ENCODE measurements around the gene TSC22D3. TPM values are rescaled to one million over a fixed set of nuclear protein-coding genes. Genes with fewer than 3 reads are reported as not detected.

The TSC22D3 gene
- total RNA-seq, 2 donors from 2014 or later = 9.9 to 10.5 TPM

- H3K27ac Mint-ChIP-seq = no peak overlapping the region
These were observed 27.9 kb downstream of the TSC22D3 start for GRCh38 chrX:107747596-107748161.

DNA sequence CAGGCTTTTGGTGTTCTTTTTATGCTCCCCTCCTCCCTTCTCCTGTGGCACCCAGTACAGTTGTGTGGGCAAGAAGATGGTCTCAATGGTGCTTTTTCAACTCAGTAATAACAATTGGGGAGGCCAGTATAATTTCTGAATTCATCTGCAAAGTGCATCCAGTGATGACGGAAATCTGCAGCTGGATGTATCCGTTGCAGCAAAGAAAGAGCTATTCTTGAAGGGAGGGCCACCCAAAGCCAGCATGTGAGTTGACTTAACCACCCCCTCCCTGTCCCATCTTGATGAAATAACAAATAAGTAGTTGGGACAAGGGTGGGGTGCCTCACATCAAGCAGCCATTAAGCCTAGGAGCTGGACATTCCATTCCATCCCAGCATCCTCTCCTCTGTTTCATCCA, 30.7 kb downstream of the TSC22D3 start:
- Histone ChIP-seq H3K4me3 (ENCODE audit: low read length) (no peak overlapping the region), H3K9ac (ENCODE audit: extremely low read depth, low read length, poor library complexity, severe bottlenecking) (no peak overlapping the region), H3K4me1 (ENCODE audit: control insufficient read depth, insufficient read depth, low read length) (no peaks in the 10 kb centered on the region), H3K27me3 (ENCODE audit: control insufficient read depth, insufficient read depth, low read length, poor library complexity, severe bottlenecking) (peaks cover 100% of the 10 kb centered on the region), H3K27ac (ENCODE audit: low read depth, low read length) (no peak overlapping the region), H3K9me3 (ENCODE audit: control insufficient read depth, low read length) (no peaks in the 10 kb centered on the region), H3K36me3 (ENCODE audit: control insufficient read depth, insufficient read depth, low read length) (no peaks in the 10 kb centered on the region)
- 100% methylated on average over 2 of the region's 2 CpGs; no CpG with 5 or more reads in 1 of the 2 experiments for WGBS, 2 experiments (ENCODE audit: insufficient coverage in 1 of 2, insufficient read length in 1 of 2)
- no peak for DNase-seq
- TF ChIP-seq, protein P1, sequence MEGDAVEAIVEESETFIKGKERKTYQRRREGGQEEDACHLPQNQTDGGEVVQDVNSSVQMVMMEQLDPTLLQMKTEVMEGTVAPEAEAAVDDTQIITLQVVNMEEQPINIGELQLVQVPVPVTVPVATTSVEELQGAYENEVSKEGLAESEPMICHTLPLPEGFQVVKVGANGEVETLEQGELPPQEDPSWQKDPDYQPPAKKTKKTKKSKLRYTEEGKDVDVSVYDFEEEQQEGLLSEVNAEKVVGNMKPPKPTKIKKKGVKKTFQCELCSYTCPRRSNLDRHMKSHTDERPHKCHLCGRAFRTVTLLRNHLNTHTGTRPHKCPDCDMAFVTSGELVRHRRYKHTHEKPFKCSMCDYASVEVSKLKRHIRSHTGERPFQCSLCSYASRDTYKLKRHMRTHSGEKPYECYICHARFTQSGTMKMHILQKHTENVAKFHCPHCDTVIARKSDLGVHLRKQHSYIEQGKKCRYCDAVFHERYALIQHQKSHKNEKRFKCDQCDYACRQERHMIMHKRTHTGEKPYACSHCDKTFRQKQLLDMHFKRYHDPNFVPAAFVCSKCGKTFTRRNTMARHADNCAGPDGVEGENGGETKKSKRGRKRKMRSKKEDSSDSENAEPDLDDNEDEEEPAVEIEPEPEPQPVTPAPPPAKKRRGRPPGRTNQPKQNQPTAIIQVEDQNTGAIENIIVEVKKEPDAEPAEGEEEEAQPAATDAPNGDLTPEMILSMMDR (conservative IDR thresholded peaks at IDR 0.05) = no peak
- Mint-ChIP-seq H3K4me1 (peaks cover 11% of the 10 kb centered on the region), H3K4me3 (no peak overlapping the region), H3K27me3 (ENCODE audit: insufficient read depth) (peaks cover 100% of the 10 kb centered on the region), H3K36me3 (ENCODE audit: low read depth) (no peaks in the 10 kb centered on the region), H3K27ac (no peak overlapping the region), H3K9me3 (peaks cover 5% of the 10 kb centered on the region)

More at GRCh38 chrX:107747596-107748161, 27.9 kb downstream of the TSC22D3 start:
- Histone ChIP-seq H3K4me3 (ENCODE audit: low read length) (no peak overlapping the region), H3K36me3 (ENCODE audit: control insufficient read depth, insufficient read depth, low read length) (no peaks in the 10 kb centered on the region), H3K9ac (ENCODE audit: extremely low read depth, low read length, poor library complexity, severe bottlenecking) (no peak overlapping the region), H3K9me3 (ENCODE audit: control insufficient read depth, low read length) (no peaks in the 10 kb centered on the region), H3K27me3 (ENCODE audit: control insufficient read depth, insufficient read depth, low read length, poor library complexity, severe bottlenecking) (peaks cover 100% of the 10 kb centered on the region), H3K4me1 (ENCODE audit: control insufficient read depth, insufficient read depth, low read length) (no peaks in the 10 kb centered on the region), H3K27ac (ENCODE audit: low read depth, low read length) (no peak overlapping the region)
- DNase-seq = no peak
- Mint-ChIP-seq H3K9me3 (no peaks in the 10 kb centered on the region), H3K27me3 (ENCODE audit: insufficient read depth) (peaks cover 100% of the 10 kb centered on the region), H3K36me3 (ENCODE audit: low read depth) (no peaks in the 10 kb centered on the region), H3K4me1 (peaks cover 7% of the 10 kb centered on the region), H3K4me3 (no peak overlapping the region)
- TF ChIP-seq, protein P1 (conservative IDR thresholded peaks at IDR 0.05) = no peak
- 66 to 81% methylated on average over 2 of the region's 3 CpGs for WGBS, 2 experiments (ENCODE audit: insufficient coverage in 1 of 2, insufficient read length in 1 of 2)

GRCh38 chrX:107743995-107744394, 31.6 kb downstream of the TSC22D3 start:
- Mint-ChIP-seq H3K36me3 (ENCODE audit: low read depth) (no peaks in the 10 kb centered on the region), H3K27ac (no peak overlapping the region), H3K4me1 (peaks cover 11% of the 10 kb centered on the region), H3K9me3 (peaks cover 9% of the 10 kb centered on the region), H3K4me3 (no peak overlapping the region), H3K27me3 (ENCODE audit: insufficient read depth) (peaks cover 100% of the 10 kb centered on the region)
- WGBS, 2 experiments (ENCODE audit: insufficient coverage in 1 of 2, insufficient read length in 1 of 2) = 92 to 93% methylated on average over 4 to 7 of the region's 7 CpGs
- Histone ChIP-seq H3K4me3 (ENCODE audit: low read length) (no peak overlapping the region), H3K9ac (ENCODE audit: extremely low read depth, low read length, poor library complexity, severe bottlenecking) (no peak overlapping the region), H3K9me3 (ENCODE audit: control insufficient read depth, low read length) (no peaks in the 10 kb centered on the region), H3K4me1 (ENCODE audit: control insufficient read depth, insufficient read depth, low read length) (no peaks in the 10 kb centered on the region), H3K27ac (ENCODE audit: low read depth, low read length) (no peak overlapping the region), H3K27me3 (ENCODE audit: control insufficient read depth, insufficient read depth, low read length, poor library complexity, severe bottlenecking) (peaks cover 100% of the 10 kb centered on the region), H3K36me3 (ENCODE audit: control insufficient read depth, insufficient read depth, low read length) (no peaks in the 10 kb centered on the region)
- DNase-seq = no peak
- TF ChIP-seq, protein P1 (conservative IDR thresholded peaks at IDR 0.05) = no peak

Measured in endodermal cell (in vitro differentiated cells).